HG03159 (cell line): Measurements from ENCODE around the gene HOXA5.

Source experiments
- ATAC-seq: cut with Tn5 transposase; IDR thresholded peaks from one replicate; pipeline ENCODE4 v1.9.1; 2021; ENCODE audit warnings: mild to moderate bottlenecking, moderate library complexity; ENCODE audit not compliant: unreplicated experiment

Gene HOXA5

GRCh38 chr7:27138472-27138871, 5.0 kb downstream of the HOXA5 start:
- no peak for ATAC-seq

DNA sequence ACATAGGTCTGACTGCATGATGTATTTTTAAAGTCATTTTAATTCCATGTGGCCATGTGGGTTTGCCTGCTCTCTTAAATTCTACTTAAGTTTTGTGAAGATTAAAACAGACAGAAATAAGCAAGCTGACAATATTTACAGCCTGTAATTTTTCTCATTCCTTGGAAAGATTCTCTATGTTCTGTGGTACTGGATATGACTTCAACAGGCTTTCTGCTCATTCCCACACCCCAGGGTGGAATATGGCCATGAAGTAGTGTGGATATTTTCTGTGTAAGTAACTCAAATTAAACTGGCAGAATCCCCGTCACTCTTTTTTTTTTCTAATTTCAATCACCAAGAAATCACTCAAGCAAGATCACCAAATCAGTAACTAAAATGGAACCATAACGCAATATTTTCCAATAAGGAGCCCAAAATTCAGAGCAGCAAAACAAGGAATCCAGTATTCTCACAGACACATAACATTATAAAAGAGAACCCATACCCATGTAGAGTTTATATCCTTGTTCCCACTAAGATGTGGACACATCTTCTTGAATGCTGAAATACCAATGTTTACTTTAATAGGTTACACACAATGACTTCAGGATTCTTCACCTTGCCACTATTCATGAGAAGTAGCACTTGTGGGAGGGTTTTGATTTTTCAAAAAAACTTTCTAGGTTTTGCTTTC, 5.7 kb downstream of the HOXA5 start:
- no peak for ATAC-seq

GRCh38 chr7:27134392-27134791, 9.1 kb downstream of the HOXA5 start:
- ATAC-seq, result no peak

GRCh38 chr7:27133409-27134231, 9.9 kb downstream of the HOXA5 start:
- no peak for ATAC-seq

- no peak for ATAC-seq
These were observed 10.5 kb downstream of the HOXA5 start for GRCh38 chr7:27132978-27133377.

DNA sequence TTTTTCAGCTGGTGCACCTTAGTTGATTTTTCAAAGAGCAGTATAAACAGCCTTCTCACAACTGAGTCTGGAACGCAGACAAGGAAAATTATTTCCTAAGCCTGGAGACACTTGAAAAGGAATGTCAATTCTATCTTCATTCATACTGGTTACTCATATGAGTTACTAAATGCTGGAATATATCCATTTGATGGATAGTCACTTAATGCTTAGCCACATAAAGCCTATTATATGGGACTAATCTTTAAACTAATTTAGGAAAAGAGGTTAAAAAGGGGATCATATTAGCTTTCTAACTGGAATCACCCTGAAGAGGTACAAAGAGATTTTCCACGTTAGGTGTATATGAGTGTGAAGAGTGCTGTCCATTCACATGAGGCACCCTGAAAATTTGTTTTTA, 11.3 kb downstream of the HOXA5 start:
- ATAC-seq, result no peak

- no peak for ATAC-seq
These were observed 12.1 kb downstream of the HOXA5 start for GRCh38 chr7:27131390-27131819.

DNA sequence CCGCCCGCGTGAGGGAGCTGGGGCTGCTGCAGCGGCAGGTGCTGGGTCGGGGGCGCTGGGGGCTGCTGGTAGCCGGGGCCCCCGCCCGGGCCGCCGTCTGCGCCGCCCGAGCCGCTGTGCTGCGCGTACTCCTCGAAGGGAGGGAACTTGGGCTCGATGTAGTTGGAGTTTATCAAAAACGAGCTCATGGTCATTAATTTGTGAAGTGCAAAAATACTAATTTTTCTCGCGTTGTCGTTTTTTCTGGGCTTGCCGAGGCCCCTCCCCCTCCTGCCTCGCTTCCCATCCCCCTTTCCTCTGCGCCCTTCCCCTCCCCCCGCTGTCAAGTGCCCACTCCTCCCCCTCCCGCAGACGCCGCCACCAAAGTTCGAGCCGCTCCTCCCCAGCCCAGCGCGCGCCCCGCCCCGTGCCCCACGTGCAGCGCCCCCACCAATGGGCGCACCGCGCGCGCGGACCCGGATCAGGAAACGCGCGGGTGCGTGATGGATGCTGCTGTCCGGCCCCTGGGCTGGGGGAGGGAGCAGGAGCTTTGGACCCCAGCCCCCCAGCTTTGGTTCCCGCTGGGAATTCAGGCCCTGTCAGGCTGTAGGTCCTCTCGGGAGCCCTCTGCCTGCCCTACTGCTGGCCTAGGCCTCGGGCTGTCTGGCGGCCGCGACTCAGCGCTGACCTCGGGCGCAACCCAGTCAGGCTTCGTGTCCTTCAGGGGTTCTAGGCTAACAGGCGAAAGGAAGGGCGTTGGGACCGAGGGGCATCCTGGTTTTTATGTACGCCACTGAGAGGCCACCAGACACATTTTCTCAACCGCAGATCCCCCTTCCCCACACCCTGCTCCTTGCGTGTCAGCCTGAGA, 12.7 kb downstream of the HOXA5 start, which contains the start of gene HOXA4:
HOXA4 (minus strand) TSS at position 218 of the 850 bp plus-strand sequence; CDS start at position 194, 24 bp downstream.
- ATAC-seq, result no peak

DNA sequence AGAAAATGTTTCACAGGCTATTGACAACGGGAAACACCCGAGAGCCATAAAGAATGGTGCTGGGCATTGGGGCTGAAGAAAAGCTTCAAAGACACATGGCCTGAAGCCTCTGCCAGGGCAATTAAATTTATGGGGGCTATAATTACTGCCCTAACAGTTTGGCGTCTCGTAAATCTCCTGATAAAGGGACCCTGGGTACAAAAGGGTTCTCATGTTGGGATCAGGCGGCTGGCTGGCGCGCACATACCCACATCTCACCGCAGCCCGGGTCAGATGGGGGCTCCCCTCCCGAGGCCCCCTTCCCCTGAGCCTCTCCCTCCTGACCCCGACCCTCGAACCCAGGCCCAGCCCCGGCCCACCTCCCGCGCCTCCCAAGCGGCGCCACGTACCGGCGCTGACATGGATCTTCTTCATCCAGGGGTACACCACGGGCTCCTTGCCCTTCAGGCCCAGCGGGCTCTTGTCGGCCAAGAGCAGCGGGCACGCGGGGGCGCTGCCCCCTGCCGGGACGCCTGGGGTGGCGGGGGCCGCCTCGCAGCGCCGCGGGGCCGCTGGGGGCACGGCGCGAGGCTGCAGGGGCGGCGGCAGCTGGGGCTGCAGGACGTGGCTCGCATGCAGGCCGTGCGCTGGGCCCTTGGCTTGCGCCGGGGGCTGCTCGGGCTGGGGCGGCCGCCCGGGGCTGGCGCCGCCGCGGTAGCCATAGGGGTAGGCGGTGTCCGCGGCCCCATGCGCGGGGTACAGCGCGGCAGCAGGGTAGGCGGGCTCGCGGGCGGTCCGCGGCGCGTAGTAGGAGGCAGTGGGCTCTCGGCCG, 13.5 kb downstream of the HOXA5 start:
- ATAC-seq, result no peak

- ATAC-seq, result no peak
These were observed 14.4 kb downstream of the HOXA5 start for GRCh38 chr7:27128776-27129728.

DNA sequence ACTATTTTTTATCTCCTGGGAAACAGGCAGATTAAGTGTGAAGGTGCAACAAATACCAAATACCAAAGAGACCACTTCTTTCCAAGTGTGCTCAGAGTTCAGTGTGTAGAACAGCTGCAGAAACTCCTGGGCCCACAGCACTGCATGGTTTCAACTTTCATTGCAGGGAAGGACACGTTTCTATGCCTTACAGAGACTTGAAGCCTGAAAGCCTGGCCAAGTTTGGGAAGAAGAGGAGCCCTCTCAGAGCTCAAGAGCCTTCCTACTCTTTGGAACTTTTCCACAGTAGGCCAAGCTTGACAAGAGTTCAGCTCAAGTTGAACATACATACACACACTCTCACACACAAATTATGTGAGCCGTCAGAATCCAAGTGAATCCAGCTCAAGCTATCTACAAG, 15.4 kb downstream of the HOXA5 start:
- no peak for ATAC-seq

- no peak for ATAC-seq
These were observed 16.7 kb downstream of the HOXA5 start for GRCh38 chr7:27126596-27127327.

DNA sequence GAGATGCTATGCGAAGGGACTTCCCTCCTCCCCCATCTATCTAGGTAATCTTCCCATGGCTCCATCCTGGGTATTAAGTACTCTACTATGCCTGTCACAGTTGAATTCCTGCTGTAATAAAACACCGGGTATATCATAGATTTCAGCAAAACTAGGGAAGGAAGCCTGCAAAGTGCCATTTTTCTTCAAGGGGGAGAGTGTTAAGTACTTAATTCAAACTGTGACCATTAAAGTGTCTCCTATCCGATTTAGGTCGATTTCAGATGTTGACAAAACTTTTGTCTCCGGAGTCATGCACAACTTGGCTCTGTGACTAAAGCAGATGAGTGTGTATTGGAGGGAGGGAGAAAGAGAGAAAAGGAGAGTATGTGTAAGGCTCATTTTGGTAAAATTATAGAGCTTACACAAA, 17.5 kb downstream of the HOXA5 start:
- no peak for ATAC-seq

DNA sequence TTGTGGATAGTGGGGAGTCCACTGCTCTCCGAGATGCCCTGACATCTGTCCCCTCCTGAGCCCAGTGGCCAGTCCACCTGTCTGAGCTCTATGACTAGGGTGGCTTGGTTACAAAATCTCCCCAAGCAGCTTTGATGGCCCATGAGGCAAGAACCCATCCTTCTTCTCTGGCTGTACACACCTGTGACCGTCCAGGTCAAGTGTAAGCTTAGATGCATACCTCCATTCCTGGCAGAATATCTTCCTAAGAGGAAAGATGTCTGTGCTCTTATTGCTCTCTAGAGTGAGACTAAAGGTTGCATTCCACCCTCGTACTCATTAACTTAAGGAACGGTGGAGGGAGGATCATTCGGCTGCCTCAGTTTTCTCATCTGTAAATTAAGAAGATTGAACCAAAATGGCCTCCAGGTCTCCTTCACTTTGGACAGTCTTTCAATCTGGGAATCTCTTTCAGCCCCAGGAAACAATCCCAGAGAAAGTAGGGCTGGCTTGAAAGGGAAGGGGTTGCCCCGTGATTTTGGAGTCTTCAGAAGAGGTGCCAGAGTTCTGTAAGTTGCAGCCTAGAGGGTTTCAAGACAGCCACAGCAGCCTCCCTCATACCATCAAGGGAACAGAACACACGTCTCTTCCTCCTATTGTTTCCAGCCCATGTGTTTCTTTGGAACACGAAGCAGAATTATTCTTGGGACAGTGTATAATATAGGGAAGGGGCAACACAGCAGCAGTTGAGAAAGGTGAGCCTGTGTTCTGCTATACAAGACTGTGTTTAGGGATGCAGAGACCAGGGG, 18.4 kb downstream of the HOXA5 start:
- ATAC-seq, result no peak

DNA sequence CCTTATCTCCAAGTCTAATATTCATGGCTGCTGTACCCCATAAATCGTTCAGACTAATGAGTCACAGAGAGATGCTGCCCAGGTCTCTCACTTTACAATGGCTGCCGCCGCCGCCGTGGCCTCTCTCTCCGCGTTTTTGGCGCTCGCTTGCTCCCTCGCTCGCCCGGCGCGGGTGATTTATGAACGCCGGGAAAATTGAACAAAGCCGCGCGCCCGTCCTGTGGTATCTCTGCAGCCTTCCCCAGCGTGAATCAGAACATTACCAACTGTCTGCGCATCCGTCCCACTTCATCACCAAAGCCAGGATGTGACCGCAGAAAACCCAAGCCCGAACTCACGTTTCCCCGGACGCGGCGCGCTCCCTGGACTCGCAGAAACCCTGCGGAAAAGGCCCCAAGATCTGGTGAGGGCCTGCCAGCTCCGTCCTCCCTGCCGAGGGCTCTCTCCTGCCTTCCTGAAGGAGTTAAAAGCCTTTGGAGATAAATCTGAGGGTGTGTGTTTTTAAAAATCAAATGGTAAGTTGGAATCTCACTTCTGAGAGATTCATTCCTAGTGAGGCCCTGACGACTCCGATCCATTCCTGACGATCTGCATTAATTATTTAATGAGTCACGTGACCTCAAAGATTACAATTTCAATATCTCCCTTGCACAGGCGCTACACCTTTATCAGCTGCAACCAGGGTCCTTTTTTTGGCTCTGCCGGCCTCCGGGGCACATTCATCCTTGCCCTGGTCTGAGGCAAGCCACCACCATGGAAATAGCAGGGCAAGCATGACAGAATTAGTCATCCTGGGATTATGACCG, 19.2 kb downstream of the HOXA5 start:
- ATAC-seq, result no peak

GRCh38 chr7:27123477-27124053, 19.9 kb downstream of the HOXA5 start:
- ATAC-seq, result no peak

- ATAC-seq, result no peak
These were observed 20.4 kb downstream of the HOXA5 start for GRCh38 chr7:27123007-27123476.
